HepG2 (cell line): ENCODE data around the gene SLC22A23. TPM values are rescaled to one million over a fixed set of nuclear protein-coding genes. Genes with fewer than 3 reads are reported as not detected.
A peak's percentile ranks its signal among the peaks of the same experiment; 100 is the strongest.

Experiments used
- ATAC-seq: fragments of 200-7000 bp; cut with Tn5 transposase; 3 replicates; pipeline ENCODE4 v1.9.1; 2020; ENCODE audit warnings: mild to moderate bottlenecking, moderate library complexity
- BruUV-seq: library from RNA; stranded (reverse); fragments of 400-500 nt; replicated peaks from 2 replicates; lab custom pipeline; 2021; lab: Mats Ljungman, UMichigan
- CTCF ChIA-PET: fragments of 300-600 bp; formaldehyde crosslinking; extraction: SDS; loops from one replicate; lab custom pipeline; 2021; ENCODE audit warnings: low total read pairs, inconsistent platforms, low intra/inter-chr PET ratio; lab: Yijun Ruan, JAX
- POLR2A ChIA-PET: fragments of 350-600 bp; sonication (Branson Sonifier 250); formaldehyde crosslinking; loops from one replicate; lab custom pipeline; 2020; ENCODE audit warnings: antibody characterized with exemption, inconsistent platforms; lab: Yijun Ruan, JAX
- DNase-seq: peaks from one replicate; pipeline ENCODE4 v3.0.0-alpha.2; 2015; ENCODE audit warnings: low spot score
- FAIRE-seq: peaks from 3 replicates; lab custom pipeline; 2011; peaks lifted over from hg19 to GRCh38; lab: Jason Lieb, UNC
- H2AFZ ChIP-seq: one replicate; pipeline ENCODE4 v1.6.1; 2011; ENCODE audit warnings: low read length, inconsistent platforms
- H3K27ac ChIP-seq: fragments of 300-600 bp; 3 replicates; pipeline ENCODE4 v1.8.0; 2011; ENCODE audit warnings: mixed run types, mild to moderate bottlenecking, mixed read lengths, low read length, inconsistent platforms; ENCODE audit not compliant: insufficient read depth; ENCODE audit errors: extremely low read length
- H3K27me3 ChIP-seq, 2 experiments: fragments of 200-600 bp in 1 of 2; 2 replicates in 1 of 2; 3 replicates in 1 of 2; pipeline versions ENCODE4 v1.6.0 to v1.8.0; 2011; ENCODE audit warnings: low read length in 2 of 2, mild to moderate bottlenecking in 2 of 2, moderate library complexity in 2 of 2, inconsistent platforms in 1 of 2; ENCODE audit not compliant: insufficient read depth in 2 of 2, control insufficient read depth in 1 of 2
- H3K36me3 ChIP-seq, 2 experiments: fragments of 200-600 bp in 1 of 2; replicated peaks in 1 of 2; 2 replicates in 1 of 2; 3 replicates in 1 of 2; pipeline versions ENCODE4 v1.5.1 to v1.8.0; 2011; ENCODE audit warnings: low read length in 2 of 2, inconsistent platforms in 1 of 2; ENCODE audit not compliant: insufficient read depth in 2 of 2, control insufficient read depth in 1 of 2
- H3K4me1 ChIP-seq: 2 replicates; pipeline ENCODE4 v1.5.1; 2012; ENCODE audit warnings: low read length, inconsistent platforms; ENCODE audit not compliant: insufficient read depth
- H3K4me2 ChIP-seq: 2 replicates; pipeline ENCODE4 v1.6.0; 2011; ENCODE audit warnings: low read depth, low read length, inconsistent platforms
- H3K4me3 ChIP-seq, 3 experiments: fragments of 200-600 bp in 1 of 3; sonication (generic), shearing (Covaris generic) in 1 of 3; replicated peaks in 1 of 3; 2 replicates each; pipeline ENCODE4 v1.5.1; 2011 to 2016; ENCODE audit warnings: low read length in 3 of 3, inconsistent platforms in 2 of 3, low read depth in 2 of 3, mild to moderate bottlenecking in 2 of 3, control low read depth in 1 of 3, mixed read lengths in 1 of 3; ENCODE audit not compliant: insufficient read depth in 1 of 3
- H3K79me2 ChIP-seq: one replicate; pipeline ENCODE4 v1.6.1; 2011; ENCODE audit warnings: low read length, inconsistent platforms; ENCODE audit not compliant: insufficient read depth
- H3K9ac ChIP-seq: 2 replicates; pipeline ENCODE4 v1.6.0; 2011; ENCODE audit warnings: mild to moderate bottlenecking, low read depth, low read length, inconsistent platforms; ENCODE audit not compliant: insufficient read depth
- H3K9me3 ChIP-seq: 2 replicates; pipeline ENCODE4 v1.5.1; 2012; ENCODE audit warnings: mild to moderate bottlenecking, low read length
- H4K20me1 ChIP-seq: 2 replicates; pipeline ENCODE4 v1.6.0; 2011; ENCODE audit warnings: inconsistent platforms, mild to moderate bottlenecking, low read length, moderate library complexity; ENCODE audit not compliant: insufficient read depth
- AGO2 ChIP-seq: fragments of 200-400 bp; formaldehyde crosslinking; optimal IDR thresholded peaks from 2 replicates; pipeline ENCODE3; 2017; ENCODE audit warnings: mild to moderate bottlenecking, low read depth, low read length, moderate library complexity
- HBP1 ChIP-seq: IDR thresholded peaks from 2 replicates; pipeline ENCODE4 v1.6.1; 2016; ENCODE audit warnings: low read depth, control low read depth
- MAF1 ChIP-seq: sonication (generic); formaldehyde crosslinking; IDR thresholded peaks from 2 replicates; pipeline ENCODE4 v1.5.0; 2020; ENCODE audit warnings: missing genetic modification reagents, borderline replicate concordance
- MAFG ChIP-seq: sonication (generic); formaldehyde crosslinking; IDR thresholded peaks from 2 replicates; pipeline ENCODE4 v1.5.1; 2020; ENCODE audit warnings: mild to moderate bottlenecking, missing genetic modification reagents
- MTF2 ChIP-seq: sonication (generic); formaldehyde crosslinking; IDR thresholded peaks from 2 replicates; pipeline ENCODE4 v1.5.0; 2020; ENCODE audit warnings: missing genetic modification reagents, borderline replicate concordance
- POLR2AphosphoS5 ChIP-seq: IDR thresholded peaks from 2 replicates; pipeline ENCODE4 v1.6.1; 2012; ENCODE audit warnings: low read depth, low read length
- RBM22 ChIP-seq: fragments of 200-400 bp; formaldehyde crosslinking; optimal IDR thresholded peaks from 2 replicates; pipeline ENCODE3; 2017; ENCODE audit warnings: mild to moderate bottlenecking, low read length, moderate library complexity
- ZNF335 ChIP-seq: sonication (generic); formaldehyde crosslinking; IDR thresholded peaks from 2 replicates; pipeline ENCODE4 v1.4.0; 2020; ENCODE audit warnings: missing genetic modification reagents
- ZNF430 ChIP-seq: sonication (generic); formaldehyde crosslinking; IDR thresholded peaks from 2 replicates; pipeline ENCODE4 v1.9.0; 2021; ENCODE audit warnings: mild to moderate bottlenecking, missing genetic modification reagents
- ZSCAN12 ChIP-seq: sonication (generic); formaldehyde crosslinking; IDR thresholded peaks from 2 replicates; pipeline ENCODE4 v1.9.0; 2021; ENCODE audit warnings: mild to moderate bottlenecking, missing genetic modification reagents
- ZSCAN31 ChIP-seq: sonication (generic); formaldehyde crosslinking; IDR thresholded peaks from 2 replicates; pipeline ENCODE4 v1.5.0; 2020; ENCODE audit warnings: low read depth, mild to moderate bottlenecking, missing genetic modification reagents
- WGBS: methylation state at CpG from one replicate; pipeline ENCODE4 v1.1.6; 2017; ENCODE audit warnings: low lambda C conversion rate; 5-methylcytosine and 5-hydroxymethylcytosine counted together
- in situ Hi-C: cut with HindIII; loops from 2 replicates; pipeline ENCODE4 v1.10.0; 2017; ENCODE audit warnings: low pct_unique_long_range_greater_than_20kb; ENCODE audit not compliant: extremely low pct_ligation_motif_present
- intact Hi-C: fragments of 100-400 bp; cut with micrococcal nuclease; formaldehyde crosslinking; loops from one replicate; pipeline ENCODE4 v1.10.0; 2022; ENCODE audit not compliant: unreplicated experiment
- polyA plus RNA-seq, 8 experiments: library from polyadenylated mRNA; depleted of rRNA in 3 of 8; stranded (reverse) in 7 of 8; unstranded in 1 of 8; fragments of >200 nt; fragmentation: Illumina TruSeq in 4 of 8; extraction: Trizol in 4 of 8; gene quantifications; 2 replicates each; pipeline versions ENCODE4 v1.2.1 to v1.2.3, GENCODE V29; 2011 to 2016; ENCODE audit warnings: low read depth in 4 of 8, missing spikeins in 1 of 8, mixed read lengths in 1 of 8; ENCODE audit not compliant: insufficient read depth in 1 of 8
- total RNA-seq, 5 experiments: library from RNA; depleted of rRNA; stranded (reverse); fragments of >200 nt; fragmentation: Illumina TruSeq; extraction: Trizol; gene quantifications; 2 replicates each; pipeline ENCODE4 v1.2.3, GENCODE V29; 2016; ENCODE audit warnings: low read depth in 1 of 5
- TF ChIP-seq, protein P1 (sequence below): sonication (generic); formaldehyde crosslinking; IDR thresholded peaks from 2 replicates; pipeline ENCODE4 v1.4.0; 2020; ENCODE audit warnings: mild to moderate bottlenecking, low read depth, missing genetic modification reagents
- TF ChIP-seq, protein P2 (sequence below): sonication (generic); formaldehyde crosslinking; IDR thresholded peaks from 2 replicates; pipeline ENCODE4 v1.4.0; 2020; ENCODE audit warnings: mild to moderate bottlenecking, missing genetic modification reagents, borderline replicate concordance

Gene SLC22A23
- total and polyA plus RNA-seq, 2 of the 13 experiments (the other 11 are each of a cell fraction or from before 2014, with no cell fraction given), result 11.8 to 17.5 TPM

GRCh38 chr6:3277851-3278416 lies 178.9 kb downstream of the SLC22A23 start:
- ATAC-seq (no peak), FAIRE-seq (no peak), DNase-seq (no peak)
- 95% methylated on average over 9 of the region's 9 CpGs for WGBS
- Histone ChIP-seq H4K20me1 (no peaks in the 10 kb centered on the region; the same call in 1 of the 2 replicates), H3K4me2 (no peak overlapping the region), H2AFZ (no peak overlapping the region), H3K27ac (no peak overlapping the region), H3K9ac (no peak overlapping the region), H3K9me3 (no peaks in the 10 kb centered on the region), H3K4me1 (no peaks in the 10 kb centered on the region), H3K4me3 (no peak overlapping the region), H3K36me3 (peaks cover 17 to 54% of the 10 kb centered on the region in 2 experiments), H3K79me2 (no peaks in the 10 kb centered on the region), H3K27me3 (no peaks in the 10 kb centered on the region)
- TF ChIP-seq ZSCAN31 (CRISPR knock-in tag) (no peak), MTF2 (no peak), HBP1 (CRISPR knock-in tag) (no peak), MAFG (no peak), RBM22 (peak; percentile 33), ZNF335 (no peak)
- intact Hi-C loops, result loop anchor here (2.0 kb wide), 1 partner anchor 233 kb away; no protein-coding TSS in a partner anchor
- POLR2A ChIA-PET, result no interaction called here
- in situ Hi-C loops, result loop anchor here (10.0 to 25.0 kb wide), 2 partner anchors 237 to 709 kb away; no protein-coding TSS in a partner anchor
- no TSS peak for BruUV-seq
- CTCF ChIA-PET, result interaction anchor here (2.9 kb wide), 1 partner anchor 454 kb away, joined by 41 read pairs; no protein-coding TSS in a partner anchor

- H3K27ac ChIP-seq, result no peak overlapping the region
- H3K4me2 ChIP-seq, result no peak overlapping the region
- no TSS peak for BruUV-seq
- DNase-seq (no peak), FAIRE-seq (no peak), ATAC-seq (no peak)
- H3K36me3 ChIP-seq, result peaks cover 15 to 54% of the 10 kb centered on the region in 2 experiments; a peak in 4 of 5 replicates
- intact Hi-C loops, result no loop called here
- CTCF ChIA-PET, result no interaction called here
- H3K79me2 ChIP-seq, result no peaks in the 10 kb centered on the region
- in situ Hi-C loops, result loop anchor here (10.0 to 25.0 kb wide), 2 partner anchors 238 to 710 kb away; no protein-coding TSS in a partner anchor
- H4K20me1 ChIP-seq, result no peaks in the 10 kb centered on the region; the same call in 1 of the 2 replicates
- POLR2A ChIA-PET, result no interaction called here
- 93% methylated on average over 12 of the region's 12 CpGs for WGBS
- no peak overlapping the region for H3K4me3 ChIP-seq
- no peak overlapping the region for H3K9ac ChIP-seq
- no peaks in the 10 kb centered on the region for H3K9me3 ChIP-seq
- no peak overlapping the region for H2AFZ ChIP-seq
- no peaks in the 10 kb centered on the region for H3K27me3 ChIP-seq
- H3K4me1 ChIP-seq, result no peaks in the 10 kb centered on the region
- TF ChIP-seq, protein P1, sequence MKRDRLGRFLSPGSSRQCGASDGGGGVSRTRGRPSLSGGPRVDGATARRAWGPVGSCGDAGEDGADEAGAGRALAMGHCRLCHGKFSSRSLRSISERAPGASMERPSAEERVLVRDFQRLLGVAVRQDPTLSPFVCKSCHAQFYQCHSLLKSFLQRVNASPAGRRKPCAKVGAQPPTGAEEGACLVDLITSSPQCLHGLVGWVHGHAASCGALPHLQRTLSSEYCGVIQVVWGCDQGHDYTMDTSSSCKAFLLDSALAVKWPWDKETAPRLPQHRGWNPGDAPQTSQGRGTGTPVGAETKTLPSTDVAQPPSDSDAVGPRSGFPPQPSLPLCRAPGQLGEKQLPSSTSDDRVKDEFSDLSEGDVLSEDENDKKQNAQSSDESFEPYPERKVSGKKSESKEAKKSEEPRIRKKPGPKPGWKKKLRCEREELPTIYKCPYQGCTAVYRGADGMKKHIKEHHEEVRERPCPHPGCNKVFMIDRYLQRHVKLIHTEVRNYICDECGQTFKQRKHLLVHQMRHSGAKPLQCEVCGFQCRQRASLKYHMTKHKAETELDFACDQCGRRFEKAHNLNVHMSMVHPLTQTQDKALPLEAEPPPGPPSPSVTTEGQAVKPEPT (CRISPR knock-in tag), result no peak
- peak; percentile 76 for TF ChIP-seq AGO2
- no peak for TF ChIP-seq MAF1
- TF ChIP-seq, protein P2, sequence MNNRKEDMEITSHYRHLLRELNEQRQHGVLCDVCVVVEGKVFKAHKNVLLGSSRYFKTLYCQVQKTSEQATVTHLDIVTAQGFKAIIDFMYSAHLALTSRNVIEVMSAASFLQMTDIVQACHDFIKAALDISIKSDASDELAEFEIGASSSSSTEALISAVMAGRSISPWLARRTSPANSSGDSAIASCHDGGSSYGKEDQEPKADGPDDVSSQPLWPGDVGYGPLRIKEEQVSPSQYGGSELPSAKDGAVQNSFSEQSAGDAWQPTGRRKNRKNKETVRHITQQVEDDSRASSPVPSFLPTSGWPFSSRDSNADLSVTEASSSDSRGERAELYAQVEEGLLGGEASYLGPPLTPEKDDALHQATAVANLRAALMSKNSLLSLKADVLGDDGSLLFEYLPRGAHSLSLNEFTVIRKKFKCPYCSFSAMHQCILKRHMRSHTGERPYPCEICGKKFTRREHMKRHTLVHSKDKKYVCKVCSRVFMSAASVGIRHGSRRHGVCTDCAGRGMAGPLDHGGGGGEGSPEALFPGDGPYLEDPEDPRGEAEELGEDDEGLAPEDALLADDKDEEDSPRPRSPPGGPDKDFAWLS (CRISPR knock-in tag), result 0 out of 2 replicates have a peak, but pooled peaks have one; percentile 31
- TF ChIP-seq ZNF430, result no peak
- no peak for TF ChIP-seq ZSCAN12 (CRISPR knock-in tag)
- TF ChIP-seq POLR2AphosphoS5, result 0 out of 2 replicates have a peak, but pooled peaks have one; percentile 12
These were observed 179.6 kb downstream of the SLC22A23 start for GRCh38 chr6:3277251-3277650.
